HTR-8/SVneo (cell line): ENCODE measurements around the gene PTP4A2.

Source experiments
- DNase-seq: peaks from one replicate; pipeline ENCODE4 v3.0.0; 2011; ENCODE audit warnings: low spot score, mixed read lengths; ENCODE audit not compliant: insufficient read length
- FAIRE-seq: peaks from 2 replicates; lab custom pipeline; 2011; peaks lifted over from hg19 to GRCh38; lab: Jason Lieb, UNC

The PTP4A2 gene

GRCh38 chr1:31938184-31938975, at the start of gene PTP4A2:
PTP4A2 (minus strand) TSS chr1:31938368; CDS start chr1:31919065, 19,303 bp downstream.
- FAIRE-seq (peak; percentile 80), DNase-seq (peak; percentile 88)

- FAIRE-seq: no peak
- no peak for DNase-seq
Observed at GRCh38 chr1:31987135-31987619, 49.0 kb upstream of the PTP4A2 start.

- DNase-seq (no peak), FAIRE-seq (no peak)
Observed at GRCh38 chr1:31985430-31985829, 47.3 kb upstream of the PTP4A2 start.

- FAIRE-seq (no peak), DNase-seq (no peak)
Observed at GRCh38 chr1:31984419-31985347, 46.5 kb upstream of the PTP4A2 start.

- DNase-seq (no peak), FAIRE-seq (no peak)
Observed at GRCh38 chr1:31981972-31982371, 43.8 kb upstream of the PTP4A2 start.

GRCh38 chr1:31981456-31981839, 43.3 kb upstream of the PTP4A2 start:
- no peak for FAIRE-seq
- DNase-seq: no peak

GRCh38 chr1:31980835-31981455, 42.8 kb upstream of the PTP4A2 start:
- DNase-seq (no peak), FAIRE-seq (no peak)

- FAIRE-seq: no peak
- DNase-seq: no peak
Observed at GRCh38 chr1:31978843-31979400, 40.8 kb upstream of the PTP4A2 start.

GRCh38 chr1:31977385-31978131, 39.4 kb upstream of the PTP4A2 start:
- FAIRE-seq (no peak), DNase-seq (peak; percentile 33)

- no peak for DNase-seq
- no peak for FAIRE-seq
Observed at GRCh38 chr1:31976401-31976800, 38.2 kb upstream of the PTP4A2 start.

- no peak for FAIRE-seq
Observed at GRCh38 chr1:31970873-31971272, 32.7 kb upstream of the PTP4A2 start.

GRCh38 chr1:31961536-31961935, 23.4 kb upstream of the PTP4A2 start:
- FAIRE-seq (no peak), DNase-seq (no peak)

More at GRCh38 chr1:31970873-31971272, 32.7 kb upstream of the PTP4A2 start:
- no peak for DNase-seq

- DNase-seq (no peak), FAIRE-seq (no peak)
Observed at GRCh38 chr1:31959521-31960340, 21.6 kb upstream of the PTP4A2 start.

- FAIRE-seq: no peak
Observed at GRCh38 chr1:31957701-31958674, 19.8 kb upstream of the PTP4A2 start.

GRCh38 chr1:31955917-31956736, 18.0 kb upstream of the PTP4A2 start:
- DNase-seq (peak; percentile 77), FAIRE-seq (no peak)

More at GRCh38 chr1:31957701-31958674, 19.8 kb upstream of the PTP4A2 start:
- DNase-seq: no peak

GRCh38 chr1:31954607-31955283, 16.6 kb upstream of the PTP4A2 start:
- FAIRE-seq (no peak), DNase-seq (peak; percentile 81)
